ENCODE data around the gene TIMM10. TPM values are rescaled to one million over a fixed set of nuclear protein-coding genes. Genes with fewer than 3 reads are reported as not detected.

Gene TIMM10
- total RNA-seq, 2 donors from 2014 or later = 106 to 107 TPM

- Mint-ChIP-seq H3K4me3 (peak overlapping the region; percentile 88 to 98), H3K36me3 (ENCODE audit: insufficient read depth in 2 of 2) (peaks cover 8 to 17% of the 10 kb centered on the region in 2 donors), H3K4me1 (ENCODE audit: low read depth) (peaks cover 46% of the 10 kb centered on the region), H3K9me3 (no peaks in the 10 kb centered on the region), H3K27me3 (ENCODE audit: low read depth) (no peaks in the 10 kb centered on the region), H3K27ac (peak overlapping the region; percentile 98)
- ATAC-seq (replicated peaks in 1 of 2) = peak in 1 of 2 donors; percentile 1
- peak in 1 of 2 donors; percentile 20 for DNase-seq
Observed at GRCh38 chr11:57530215-57530595, 349 bp downstream of the TIMM10 start.

GRCh38 chr11:57529012-57529411, 1.5 kb downstream of the TIMM10 start:
- Mint-ChIP-seq H3K27ac (peak overlapping the region; percentile 64), H3K4me1 (ENCODE audit: low read depth) (peaks cover 51% of the 10 kb centered on the region), H3K9me3 (peaks cover 0 to 2% of the 10 kb centered on the region in 2 donors), H3K27me3 (ENCODE audit: low read depth) (no peaks in the 10 kb centered on the region), H3K4me3 (peak overlapping the region; percentile 15 to 40), H3K36me3 (ENCODE audit: insufficient read depth in 2 of 2) (peaks cover 11 to 21% of the 10 kb centered on the region in 2 donors)
- DNase-seq (no peak), ATAC-seq (replicated peaks in 1 of 2) (no peak)

GRCh38 chr11:57527056-57527631, 3.4 kb downstream of the TIMM10 start:
- Mint-ChIP-seq H3K36me3 (ENCODE audit: insufficient read depth in 2 of 2) (peaks cover 9 to 21% of the 10 kb centered on the region in 2 donors), H3K27ac (peak overlapping the region; percentile 64), H3K27me3 (ENCODE audit: low read depth) (no peaks in the 10 kb centered on the region), H3K4me3 (no peak overlapping the region), H3K4me1 (ENCODE audit: low read depth) (peaks cover 51% of the 10 kb centered on the region), H3K9me3 (peaks cover 0 to 2% of the 10 kb centered on the region in 2 donors)
- ATAC-seq (replicated peaks in 1 of 2) (no peak), DNase-seq (peak; percentile 74 to 76)

- H3K4me3 Mint-ChIP-seq = no peak overlapping the region
- H3K27ac Mint-ChIP-seq = no peak overlapping the region
- no peak for ATAC-seq (replicated peaks in 1 of 2)
- H3K27me3 Mint-ChIP-seq (ENCODE audit: low read depth) = no peaks in the 10 kb centered on the region
- peaks cover 0 to 2% of the 10 kb centered on the region in 2 donors for H3K9me3 Mint-ChIP-seq
- no peak for DNase-seq
- H3K4me1 Mint-ChIP-seq (ENCODE audit: low read depth) = peaks cover 23% of the 10 kb centered on the region
- peaks cover 3 to 12% of the 10 kb centered on the region in 2 donors for H3K36me3 Mint-ChIP-seq (ENCODE audit: insufficient read depth in 2 of 2)
Observed at GRCh38 chr11:57523419-57523818, 7.1 kb downstream of the TIMM10 start.

GRCh38 chr11:57521116-57521515, 9.4 kb downstream of the TIMM10 start:
- H3K36me3 Mint-ChIP-seq (ENCODE audit: insufficient read depth in 2 of 2) = peaks cover 3 to 5% of the 10 kb centered on the region in 2 donors
- no peak for DNase-seq
- H3K27me3 Mint-ChIP-seq (ENCODE audit: low read depth) = no peaks in the 10 kb centered on the region
- peaks cover 11% of the 10 kb centered on the region for H3K4me1 Mint-ChIP-seq (ENCODE audit: low read depth)
- no peak overlapping the region for H3K4me3 Mint-ChIP-seq
- H3K9me3 Mint-ChIP-seq = peaks cover 0 to 2% of the 10 kb centered on the region in 2 donors
- no peak overlapping the region for H3K27ac Mint-ChIP-seq
- ATAC-seq (replicated peaks in 1 of 2) = no peak

- Mint-ChIP-seq H3K36me3 (ENCODE audit: insufficient read depth in 2 of 2) (peaks cover 2 to 6% of the 10 kb centered on the region in 2 donors), H3K9me3 (no peaks in the 10 kb centered on the region), H3K4me1 (ENCODE audit: low read depth) (peaks cover 33% of the 10 kb centered on the region), H3K4me3 (peak overlapping the region; percentile 98 to 100), H3K27ac (peak overlapping the region; percentile 90), H3K27me3 (ENCODE audit: low read depth) (no peaks in the 10 kb centered on the region)
- DNase-seq (no peak), ATAC-seq (replicated peaks in 1 of 2) (no peak)
Observed at GRCh38 chr11:57516061-57516443, 14.5 kb downstream of the TIMM10 start.

GRCh38 chr11:57515332-57516060, 15.1 kb downstream of the TIMM10 start, which contains the start of gene SLC43A1:
Gene SLC43A1 (minus strand): TSS chr11:57515702. CDS start chr11:57514111, 1,591 bp downstream.
- Mint-ChIP-seq H3K36me3 (ENCODE audit: insufficient read depth in 2 of 2) (peaks cover 2 to 6% of the 10 kb centered on the region in 2 donors), H3K27me3 (ENCODE audit: low read depth) (no peaks in the 10 kb centered on the region)

GRCh38 chr11:57514538-57515331, 15.8 kb downstream of the TIMM10 start:
- H3K9me3 Mint-ChIP-seq = no peaks in the 10 kb centered on the region
- H3K4me1 Mint-ChIP-seq (ENCODE audit: low read depth) = peaks cover 33% of the 10 kb centered on the region
- peak overlapping the region; percentile 98 to 100 for H3K4me3 Mint-ChIP-seq
- peak overlapping the region; percentile 96 for H3K27ac Mint-ChIP-seq
- H3K36me3 Mint-ChIP-seq (ENCODE audit: insufficient read depth in 2 of 2) = peaks cover 2 to 6% of the 10 kb centered on the region in 2 donors
- ATAC-seq (replicated peaks in 1 of 2) (peak; percentile 65 to 67), DNase-seq (peak; percentile 65 to 70)
- no peaks in the 10 kb centered on the region for H3K27me3 Mint-ChIP-seq (ENCODE audit: low read depth)

More at GRCh38 chr11:57515332-57516060, 15.1 kb downstream of the TIMM10 start, which contains the start of gene SLC43A1:
- Mint-ChIP-seq H3K9me3 (no peaks in the 10 kb centered on the region), H3K27ac (peak within 1 kb of the TSS; percentile 96), H3K4me1 (ENCODE audit: low read depth) (peaks cover 33% of the 10 kb centered on the region), H3K4me3 (peak within 1 kb of the TSS; percentile 98 to 100)
- ATAC-seq (replicated peaks in 1 of 2) (peak; percentile 62 to 64), DNase-seq (peak; percentile 55 to 62)

- Mint-ChIP-seq H3K4me3 (peak overlapping the region; percentile 98 to 100), H3K36me3 (ENCODE audit: insufficient read depth in 2 of 2) (peaks cover 3 to 6% of the 10 kb centered on the region in 2 donors), H3K9me3 (no peaks in the 10 kb centered on the region), H3K4me1 (ENCODE audit: low read depth) (peaks cover 33% of the 10 kb centered on the region), H3K27me3 (ENCODE audit: low read depth) (no peaks in the 10 kb centered on the region), H3K27ac (no peak overlapping the region)
- DNase-seq (peak; percentile 35 to 40), ATAC-seq (replicated peaks in 1 of 2) (peak; percentile 41 to 52)
Observed at GRCh38 chr11:57513911-57514537, 16.5 kb downstream of the TIMM10 start.

- no peaks in the 10 kb centered on the region for H3K27me3 Mint-ChIP-seq (ENCODE audit: low read depth)
Observed at GRCh38 chr11:57513452-57513795, 17.1 kb downstream of the TIMM10 start.

GRCh38 chr11:57512646-57513451, 17.7 kb downstream of the TIMM10 start:
- Mint-ChIP-seq H3K36me3 (ENCODE audit: insufficient read depth in 2 of 2) (peaks cover 5 to 6% of the 10 kb centered on the region in 2 donors), H3K27me3 (ENCODE audit: low read depth) (no peaks in the 10 kb centered on the region), H3K4me1 (ENCODE audit: low read depth) (peaks cover 33% of the 10 kb centered on the region), H3K9me3 (no peaks in the 10 kb centered on the region), H3K4me3 (peak overlapping the region; percentile 98 to 100), H3K27ac (no peak overlapping the region)
- ATAC-seq (replicated peaks in 1 of 2) (no peak), DNase-seq (no peak)

More at GRCh38 chr11:57513452-57513795, 17.1 kb downstream of the TIMM10 start:
- H3K4me1 Mint-ChIP-seq (ENCODE audit: low read depth) = peaks cover 33% of the 10 kb centered on the region
- ATAC-seq (replicated peaks in 1 of 2) (no peak), DNase-seq (no peak)
- H3K4me3 Mint-ChIP-seq = peak overlapping the region; percentile 98 to 100
- no peak overlapping the region for H3K27ac Mint-ChIP-seq
- no peaks in the 10 kb centered on the region for H3K9me3 Mint-ChIP-seq
- peaks cover 3 to 6% of the 10 kb centered on the region in 2 donors for H3K36me3 Mint-ChIP-seq (ENCODE audit: insufficient read depth in 2 of 2)
